Activated CD4-positive, alpha-beta T cell treated with anti-CD3 and anti-CD28 coated beads for 36 hours (primary cell): ENCODE results near the gene VPS13A. TPM values are rescaled to one million over a fixed set of nuclear protein-coding genes. Genes with fewer than 3 reads are reported as not detected.

ENCODE experiments used
- ATAC-seq: fragments of 200-7000 bp; cut with Tn5 transposase; one replicate; pipeline ENCODE4 v1.10.0; 2021; ENCODE audit warnings: mild to moderate bottlenecking, moderate library complexity
- CTCF ChIA-PET: fragments of 350-600 bp; sonication (Branson Sonifier 250); formaldehyde crosslinking; loops from one replicate; lab custom pipeline; 2021; ENCODE audit warnings: antibody characterized with exemption; lab: Charles Lee
- POLR2A ChIA-PET: fragments of 350-600 bp; sonication (Branson Sonifier 250); formaldehyde crosslinking; loops from one replicate; lab custom pipeline; 2021; ENCODE audit warnings: antibody characterized with exemption, inconsistent platforms; lab: Charles Lee
- DNase-seq: peaks from one replicate; pipeline ENCODE4 v3.0.0-alpha.2; 2020
- H3K27ac Mint-ChIP-seq: one replicate; pipeline ENCODE4 v1.8.0; 2021; ENCODE audit warnings: mixed read lengths
- H3K27me3 Mint-ChIP-seq: one replicate; pipeline ENCODE4 v1.8.0; 2021; ENCODE audit warnings: mixed read lengths
- H3K36me3 Mint-ChIP-seq: one replicate; pipeline ENCODE4 v1.8.0; 2021; ENCODE audit warnings: low read depth, mixed read lengths
- H3K4me1 Mint-ChIP-seq: one replicate; pipeline ENCODE4 v1.8.0; 2021; ENCODE audit warnings: mixed read lengths
- H3K4me3 Mint-ChIP-seq: one replicate; pipeline ENCODE4 v1.8.0; 2021; ENCODE audit warnings: mild to moderate bottlenecking, moderate library complexity, mixed read lengths
- H3K9me3 Mint-ChIP-seq: one replicate; pipeline ENCODE4 v1.8.0; 2021; ENCODE audit warnings: low read depth, mixed read lengths
- intact Hi-C, 2 experiments: fragments of 100-400 bp; cut with DNase I in 1 of 2; cut with micrococcal nuclease in 1 of 2; formaldehyde crosslinking; loops; one replicate each; pipeline versions ENCODE4 v1.14.2 to v1.15.1; 2022 to 2024; cut with DNase I, micrococcal nuclease
- total RNA-seq, 2 experiments: library from RNA; stranded (reverse); gene quantifications; one replicate each; pipeline ENCODE4 v1.2.3, GENCODE V29; 2021

VPS13A gene
- total RNA-seq, 2 experiments from 2014 or later, result 33.3 to 33.6 TPM

- no peaks in the 10 kb centered on the region for H3K4me1 Mint-ChIP-seq
- no peak overlapping the region for H3K4me3 Mint-ChIP-seq
- intact Hi-C loops, result no loop called here
- ATAC-seq, result no peak
- CTCF ChIA-PET, result interaction anchor here (0.6 to 1.7 kb wide), 3 partner anchors 10 to 698 kb away, joined by 3 to 4 read pairs (median 4); no protein-coding TSS in a partner anchor
- H3K9me3 Mint-ChIP-seq, result peaks cover 2% of the 10 kb centered on the region
- no peak for DNase-seq
- H3K36me3 Mint-ChIP-seq, result no peaks in the 10 kb centered on the region
- H3K27ac Mint-ChIP-seq, result no peak overlapping the region
- POLR2A ChIA-PET, result no interaction called here
- no peaks in the 10 kb centered on the region for H3K27me3 Mint-ChIP-seq
Observed at GRCh38 chr9:77423841-77424240, 246.5 kb downstream of the VPS13A start.

- peaks cover 2% of the 10 kb centered on the region for H3K9me3 Mint-ChIP-seq
- no peak for DNase-seq
- no peaks in the 10 kb centered on the region for H3K27me3 Mint-ChIP-seq
- no peak overlapping the region for H3K4me3 Mint-ChIP-seq
- H3K27ac Mint-ChIP-seq, result no peak overlapping the region
- no peaks in the 10 kb centered on the region for H3K36me3 Mint-ChIP-seq
- POLR2A ChIA-PET, result no interaction called here
- CTCF ChIA-PET, result no interaction called here
- H3K4me1 Mint-ChIP-seq, result no peaks in the 10 kb centered on the region
- no peak for ATAC-seq
- intact Hi-C loops, result loop anchor here in 1 of 2 experiments (5.0 kb wide), 1 partner anchor 48 kb away; no protein-coding TSS in a partner anchor
Observed at GRCh38 chr9:77424993-77425392, 247.7 kb downstream of the VPS13A start.

GRCh38 chr9:77426712-77427111, 249.4 kb downstream of the VPS13A start:
- ChIA-PET POLR2A (no interaction called here), CTCF (no interaction called here)
- intact Hi-C loops, result loop anchor here in 1 of 2 experiments (5.0 kb wide), 1 partner anchor 49 kb away; no protein-coding TSS in a partner anchor
- ATAC-seq (no peak), DNase-seq (no peak)
- Mint-ChIP-seq H3K27me3 (no peaks in the 10 kb centered on the region), H3K27ac (no peak overlapping the region), H3K9me3 (peaks cover 2% of the 10 kb centered on the region), H3K4me3 (no peak overlapping the region), H3K4me1 (no peaks in the 10 kb centered on the region), H3K36me3 (no peaks in the 10 kb centered on the region)

GRCh38 chr9:77427256-77427927, 250.1 kb downstream of the VPS13A start:
- Mint-ChIP-seq H3K27ac (no peak overlapping the region), H3K4me3 (no peak overlapping the region), H3K36me3 (no peaks in the 10 kb centered on the region), H3K9me3 (peaks cover 2% of the 10 kb centered on the region), H3K4me1 (no peaks in the 10 kb centered on the region), H3K27me3 (no peaks in the 10 kb centered on the region)
- no peak for ATAC-seq
- intact Hi-C loops, result loop anchor here in 1 of 2 experiments (5.0 kb wide), 1 partner anchor 50 kb away; no protein-coding TSS in a partner anchor
- no peak for DNase-seq
- ChIA-PET CTCF (no interaction called here), POLR2A (no interaction called here)

- no peak for DNase-seq
- ChIA-PET CTCF (interaction anchor here (1.3 kb wide), 1 partner anchor 26 kb away, joined by 4 read pairs; no protein-coding TSS in a partner anchor), POLR2A (no interaction called here)
- no peak overlapping the region for H3K27ac Mint-ChIP-seq
- H3K27me3 Mint-ChIP-seq, result no peaks in the 10 kb centered on the region
- H3K36me3 Mint-ChIP-seq, result no peaks in the 10 kb centered on the region
- no peak for ATAC-seq
- peaks cover 3% of the 10 kb centered on the region for H3K4me1 Mint-ChIP-seq
- H3K9me3 Mint-ChIP-seq, result no peaks in the 10 kb centered on the region
- no peak overlapping the region for H3K4me3 Mint-ChIP-seq
- intact Hi-C loops, result loop anchor here (5.0 kb wide), 4 partner anchors 53 to 937 kb away; partner anchors contain the start of gene GNA14 (in 1 of the 2)
Observed at GRCh38 chr9:77429928-77430327, 252.6 kb downstream of the VPS13A start.

- Mint-ChIP-seq H3K27ac (no peak overlapping the region), H3K4me1 (peaks cover 3% of the 10 kb centered on the region), H3K27me3 (no peaks in the 10 kb centered on the region), H3K9me3 (no peaks in the 10 kb centered on the region), H3K36me3 (no peaks in the 10 kb centered on the region), H3K4me3 (no peak overlapping the region)
- no peak for ATAC-seq
- DNase-seq, result no peak
- CTCF ChIA-PET, result interaction anchor here (0.6 to 3.4 kb wide), 3 partner anchors 12 to 364 kb away, joined by 4 to 29 read pairs (median 13); no protein-coding TSS in a partner anchor
- POLR2A ChIA-PET, result no interaction called here
- intact Hi-C loops, result loop anchor here (2.0 to 5.0 kb wide), 6 partner anchors 57 to 935 kb away; partner anchors contain the start of gene GNA14 (in 1 of the 2)
Observed at GRCh38 chr9:77432053-77432452, 254.7 kb downstream of the VPS13A start.

GRCh38 chr9:77433675-77434445, 256.5 kb downstream of the VPS13A start:
- Mint-ChIP-seq H3K36me3 (no peaks in the 10 kb centered on the region), H3K9me3 (no peaks in the 10 kb centered on the region), H3K27me3 (no peaks in the 10 kb centered on the region), H3K4me3 (no peak overlapping the region), H3K27ac (no peak overlapping the region), H3K4me1 (peaks cover 3% of the 10 kb centered on the region)
- intact Hi-C loops, result loop anchor here (1.0 to 5.0 kb wide), 8 partner anchors 54 to 933 kb away; partner anchors contain the start of gene GNA14 (in 1 of the 2)
- DNase-seq, result peak; percentile 77
- ChIA-PET POLR2A (no interaction called here), CTCF (interaction anchor here (0.6 to 3.4 kb wide), 25 partner anchors 10 to 698 kb away, joined by 3 to 29 read pairs (median 4); no protein-coding TSS in a partner anchor)
- ATAC-seq, result peak; percentile 99

- H3K36me3 Mint-ChIP-seq, result no peaks in the 10 kb centered on the region
- no peak overlapping the region for H3K27ac Mint-ChIP-seq
- H3K4me1 Mint-ChIP-seq, result peaks cover 3% of the 10 kb centered on the region
- no peak overlapping the region for H3K4me3 Mint-ChIP-seq
- intact Hi-C loops, result no loop called here
- no peaks in the 10 kb centered on the region for H3K9me3 Mint-ChIP-seq
- DNase-seq (no peak), ATAC-seq (no peak)
- ChIA-PET POLR2A (no interaction called here), CTCF (interaction anchor here (0.7 to 3.4 kb wide), 6 partner anchors 19 to 600 kb away, joined by 3 to 29 read pairs (median 10); no protein-coding TSS in a partner anchor)
- no peaks in the 10 kb centered on the region for H3K27me3 Mint-ChIP-seq
Observed at GRCh38 chr9:77435277-77435676, 257.9 kb downstream of the VPS13A start.

GRCh38 chr9:77435688-77436087, 258.4 kb downstream of the VPS13A start:
- CTCF ChIA-PET, result interaction anchor here (1.4 to 2.5 kb wide), 3 partner anchors 41 to 600 kb away, joined by 3 to 13 read pairs (median 6); no protein-coding TSS in a partner anchor
- intact Hi-C loops, result no loop called here
- Mint-ChIP-seq H3K27ac (no peak overlapping the region), H3K36me3 (no peaks in the 10 kb centered on the region), H3K9me3 (no peaks in the 10 kb centered on the region), H3K4me3 (no peak overlapping the region), H3K4me1 (peaks cover 3% of the 10 kb centered on the region), H3K27me3 (no peaks in the 10 kb centered on the region)
- ATAC-seq, result no peak
- DNase-seq, result no peak
- POLR2A ChIA-PET, result no interaction called here

GRCh38 chr9:77438653-77439052, 261.3 kb downstream of the VPS13A start:
- Mint-ChIP-seq H3K4me3 (no peak overlapping the region), H3K9me3 (no peaks in the 10 kb centered on the region)
- intact Hi-C loops, result no loop called here

GRCh38 chr9:77440057-77440456, 262.7 kb downstream of the VPS13A start:
- ChIA-PET POLR2A (no interaction called here), CTCF (interaction anchor here (0.6 to 8.6 kb wide), 3 partner anchors 10 to 365 kb away, joined by 3 to 85 read pairs (median 3); no protein-coding TSS in a partner anchor)
- Mint-ChIP-seq H3K27me3 (no peaks in the 10 kb centered on the region), H3K36me3 (no peaks in the 10 kb centered on the region), H3K4me3 (no peak overlapping the region), H3K4me1 (no peaks in the 10 kb centered on the region), H3K27ac (no peak overlapping the region), H3K9me3 (no peaks in the 10 kb centered on the region)
- intact Hi-C loops, result no loop called here
- ATAC-seq (no peak), DNase-seq (no peak)

More at GRCh38 chr9:77438653-77439052, 261.3 kb downstream of the VPS13A start:
- no peak for ATAC-seq
- no peaks in the 10 kb centered on the region for H3K36me3 Mint-ChIP-seq
- peaks cover 3% of the 10 kb centered on the region for H3K4me1 Mint-ChIP-seq
- POLR2A ChIA-PET, result no interaction called here
- H3K27me3 Mint-ChIP-seq, result no peaks in the 10 kb centered on the region
- CTCF ChIA-PET, result interaction anchor here (8.6 kb wide), 1 partner anchor 17 kb away, joined by 85 read pairs; no protein-coding TSS in a partner anchor
- no peak overlapping the region for H3K27ac Mint-ChIP-seq
- no peak for DNase-seq
